ENCODE measurements around the gene MSH5. TPM values are rescaled to one million over a fixed set of nuclear protein-coding genes. Genes with fewer than 3 reads are reported as not detected.
A peak's percentile ranks its signal among the peaks of the same experiment; 100 is the strongest.

MSH5 gene
- total and polyA plus RNA-seq, 2 of the 13 experiments (the other 11 are each of a cell fraction or from before 2014, with no cell fraction given): 10.2 to 38.7 TPM

- TF ChIP-seq BRF2 (CRISPR knock-in tag; IDR thresholded peaks at IDR 0.05) (peak; percentile 97), KAT2B (IDR thresholded peaks at IDR 0.05; ENCODE audit: borderline replicate concordance, low read depth, low read length) (no peak), SYNCRIP (IDR thresholded peaks at IDR 0.05; ENCODE audit: insufficient read depth, low read depth, low read length) (no peak), ZNF326 (CRISPR knock-in tag; IDR thresholded peaks at IDR 0.05; ENCODE audit: borderline replicate concordance) (no peak), NFYC (CRISPR knock-in tag; IDR thresholded peaks at IDR 0.05) (peak; percentile 98), CEBPG (CRISPR knock-in tag; IDR thresholded peaks at IDR 0.05) (peak; percentile 18; the same call in 1 of the 2 replicates), PHF8 (CRISPR knock-in tag; IDR thresholded peaks at IDR 0.05) (peak; percentile 76), ZBTB34 (CRISPR knock-in tag; IDR thresholded peaks at IDR 0.05) (peak; percentile 96), SNAI1 (CRISPR knock-in tag; IDR thresholded peaks at IDR 0.05; ENCODE audit: borderline replicate concordance) (peak; percentile 99), GPN1 (CRISPR knock-in tag; IDR thresholded peaks at IDR 0.05; ENCODE audit: borderline replicate concordance) (peak; percentile 73; the same call in 1 of the 2 replicates), DRAP1 (CRISPR knock-in tag; IDR thresholded peaks at IDR 0.05) (peak; percentile 60), AHR (CRISPR knock-in tag; IDR thresholded peaks at IDR 0.05) (peak; percentile 89; the same call in 1 of the 2 replicates), CHD2 (IDR thresholded peaks at IDR 0.05; ENCODE audit: low read depth, low read length) (peak; percentile 92), ZNF17 (CRISPR knock-in tag; IDR thresholded peaks at IDR 0.05) (no peak), ZNF792 (CRISPR knock-in tag; IDR thresholded peaks at IDR 0.05) (peak; percentile 93), DR1 (CRISPR knock-in tag; IDR thresholded peaks at IDR 0.05) (peak; percentile 87), KDM5B (CRISPR knock-in tag; IDR thresholded peaks at IDR 0.05; ENCODE audit: borderline replicate concordance) (peak; percentile 100), CENPT (CRISPR knock-in tag; IDR thresholded peaks at IDR 0.05; ENCODE audit: low read depth) (peak; percentile 94), ZNF816 (CRISPR knock-in tag; IDR thresholded peaks at IDR 0.05; ENCODE audit: borderline replicate concordance) (peak; percentile 100), MYNN (CRISPR knock-in tag; IDR thresholded peaks at IDR 0.05; ENCODE audit: low read depth) (peak; percentile 86; the same call in 1 of the 2 replicates), ZNF761 (CRISPR knock-in tag; conservative IDR thresholded peaks at IDR 0.05) (peak; percentile 85), NR3C1 (CRISPR knock-in tag; IDR thresholded peaks at IDR 0.05) (no peak), TARDBP (CRISPR knock-in tag; IDR thresholded peaks at IDR 0.05) (peak; percentile 90), PHF20 (CRISPR knock-in tag; IDR thresholded peaks at IDR 0.05) (peak; percentile 39; the same call in 1 of the 2 replicates), ZNF12 (CRISPR knock-in tag; IDR thresholded peaks at IDR 0.05) (no peak), YY1 (IDR thresholded peaks at IDR 0.05; ENCODE audit: insufficient read depth, insufficient replicate concordance, low read depth, low read length) (peak; percentile 85), ZNF335 (CRISPR knock-in tag; IDR thresholded peaks at IDR 0.05) (peak; percentile 91), ZNF777 (CRISPR knock-in tag; IDR thresholded peaks at IDR 0.05) (no peak), SP5 (CRISPR knock-in tag; IDR thresholded peaks at IDR 0.05; ENCODE audit: borderline replicate concordance, low read depth) (peak; percentile 82), RBAK (CRISPR knock-in tag; IDR thresholded peaks at IDR 0.05) (peak; percentile 67), SP4 (CRISPR knock-in tag; IDR thresholded peaks at IDR 0.05) (peak; percentile 98), RELA (CRISPR knock-in tag; IDR thresholded peaks at IDR 0.05) (no peak)
Measured at GRCh38 chr6:31739639-31740396, at the start of gene MSH5 (continued).

Measured in HepG2 (cell line).